RPMI7951 (cell line): ENCODE data around the gene DOCK4. TPM values are rescaled to one million over a fixed set of nuclear protein-coding genes. Genes with fewer than 3 reads are reported as not detected.
A peak's percentile ranks its signal among the peaks of the same experiment; 100 is the strongest.

Experiments
- DNase-seq: peaks from one replicate; pipeline ENCODE4 v3.0.0-alpha.2; 2012; ENCODE audit warnings: low read depth
- total RNA-seq: library from RNA; depleted of rRNA; stranded (reverse); fragments of >200 nt; shearing (Covaris generic); gene quantifications from 2 replicates; pipeline ENCODE4 v1.2.3, GENCODE V29; 2014

The DOCK4 gene
- total RNA-seq, 1 experiment from 2014 or later, result 10.8 TPM

- DNase-seq, result no peak
Measured at GRCh38 chr7:112079673-112080072, 126.5 kb downstream of the DOCK4 start.

GRCh38 chr7:112079122-112079521, 127.1 kb downstream of the DOCK4 start:
- no peak for DNase-seq

- no peak for DNase-seq
Measured at GRCh38 chr7:112076324-112076723, 129.9 kb downstream of the DOCK4 start.

GRCh38 chr7:112074464-112074863, 131.7 kb downstream of the DOCK4 start:
- DNase-seq, result no peak

GRCh38 chr7:112073530-112073929, 132.7 kb downstream of the DOCK4 start:
- DNase-seq, result no peak

GRCh38 chr7:112072541-112073245, 133.5 kb downstream of the DOCK4 start:
- no peak for DNase-seq

GRCh38 chr7:112071856-112072255, 134.3 kb downstream of the DOCK4 start:
- no peak for DNase-seq

- no peak for DNase-seq
Measured at GRCh38 chr7:112070674-112071256, 135.4 kb downstream of the DOCK4 start.

GRCh38 chr7:112069879-112070321, 136.3 kb downstream of the DOCK4 start:
- DNase-seq, result peak; percentile 32

GRCh38 chr7:112068967-112069366, 137.2 kb downstream of the DOCK4 start:
- no peak for DNase-seq

- no peak for DNase-seq
Measured at GRCh38 chr7:112067632-112068540, 138.3 kb downstream of the DOCK4 start.

- no peak for DNase-seq
Measured at GRCh38 chr7:112067200-112067599, 139.0 kb downstream of the DOCK4 start.

GRCh38 chr7:112065758-112066157, 140.4 kb downstream of the DOCK4 start:
- no peak for DNase-seq

- DNase-seq, result no peak
Measured at GRCh38 chr7:112064627-112065385, 141.4 kb downstream of the DOCK4 start.

- DNase-seq, result no peak
Measured at GRCh38 chr7:112063974-112064373, 142.2 kb downstream of the DOCK4 start.

- DNase-seq, result no peak
Measured at GRCh38 chr7:112061051-112061450, 145.1 kb downstream of the DOCK4 start.

GRCh38 chr7:112060625-112061024, 145.6 kb downstream of the DOCK4 start:
- DNase-seq, result no peak

GRCh38 chr7:112059675-112060074, 146.5 kb downstream of the DOCK4 start:
- no peak for DNase-seq

GRCh38 chr7:112058686-112059085, 147.5 kb downstream of the DOCK4 start:
- DNase-seq, result no peak

GRCh38 chr7:112056409-112056808, 149.8 kb downstream of the DOCK4 start:
- DNase-seq, result peak; percentile 8

GRCh38 chr7:112053737-112054069, 152.5 kb downstream of the DOCK4 start:
- DNase-seq, result no peak
